Hepatocyte (in vitro differentiated cells): ENCODE data around the gene GEN1. TPM values are rescaled to one million over a fixed set of nuclear protein-coding genes. Genes with fewer than 3 reads are reported as not detected.

Experiments used
- DNase-seq: peaks from one replicate; pipeline ENCODE4 v3.0.0-alpha.2; 2016; ENCODE audit warnings: low spot score
- H2AFZ ChIP-seq: fragments of 200-600 bp; sonication (generic); 2 replicates; pipeline ENCODE4 v1.6.0; 2016; ENCODE audit warnings: antibody characterized with exemption, mild to moderate bottlenecking
- H3K27ac ChIP-seq: fragments of 200-600 bp; sonication (generic); 2 replicates; pipeline ENCODE4 v1.5.1; 2016; ENCODE audit warnings: mild to moderate bottlenecking
- H3K27me3 ChIP-seq: fragments of 200-600 bp; sonication (generic); 2 replicates; pipeline ENCODE4 v1.6.1; 2016
- H3K36me3 ChIP-seq: fragments of 200-600 bp; sonication (generic); replicated peaks from 2 replicates; pipeline ENCODE4 v1.5.1; 2016; ENCODE audit warnings: low read depth; ENCODE audit not compliant: insufficient read depth
- H3K4me1 ChIP-seq: fragments of 200-600 bp; sonication (generic); 2 replicates; pipeline ENCODE4 v1.5.1; 2016; ENCODE audit warnings: mild to moderate bottlenecking, moderate library complexity; ENCODE audit not compliant: insufficient read depth
- H3K4me2 ChIP-seq: fragments of 200-600 bp; sonication (generic); 2 replicates; pipeline ENCODE4 v1.6.0; 2016
- H3K4me3 ChIP-seq: fragments of 200-600 bp; sonication (generic); 2 replicates; pipeline ENCODE4 v1.5.1; 2016; ENCODE audit warnings: mild to moderate bottlenecking
- H3K79me2 ChIP-seq: fragments of 200-600 bp; sonication (generic); 2 replicates; pipeline ENCODE4 v1.6.0; 2017; ENCODE audit warnings: mild to moderate bottlenecking
- H3K9me2 ChIP-seq: fragments of 200-600 bp; sonication (generic); replicated peaks from 2 replicates; pipeline ENCODE4 v1.6.0; 2017; ENCODE audit warnings: mild to moderate bottlenecking; ENCODE audit not compliant: insufficient read depth
- H3K9me3 ChIP-seq: fragments of 200-600 bp; sonication (generic); 2 replicates; pipeline ENCODE4 v1.5.1; 2016; ENCODE audit warnings: low read depth, mild to moderate bottlenecking
- H4K20me1 ChIP-seq: fragments of 200-600 bp; sonication (generic); 2 replicates; pipeline ENCODE4 v1.6.0; 2016; ENCODE audit warnings: mild to moderate bottlenecking; ENCODE audit not compliant: insufficient read depth, poor library complexity, severe bottlenecking
- EZH2 ChIP-seq: fragments of 200-600 bp; sonication (generic); IDR thresholded peaks from 2 replicates; pipeline ENCODE4 v1.6.1; 2016; ENCODE audit warnings: antibody characterized with exemption, mild to moderate bottlenecking, borderline replicate concordance
- EZH2phosphoT487 ChIP-seq: fragments of 200-600 bp; sonication (generic); IDR thresholded peaks from one replicate; pipeline ENCODE4 v1.6.1; 2018; ENCODE audit warnings: antibody characterized with exemption, mild to moderate bottlenecking, low read depth, moderate library complexity; ENCODE audit not compliant: unreplicated experiment, severe bottlenecking
- WGBS: methylation state at CpG from one replicate; pipeline ENCODE4 v1.1.6; 2016; ENCODE audit warnings: low lambda C conversion rate; ENCODE audit errors: missing lambda C conversion rate; 5-methylcytosine and 5-hydroxymethylcytosine counted together
- polyA plus RNA-seq: library from polyadenylated mRNA; unstranded; fragments of >200 nt; fragmentation: Nextera tagmentation; extraction: Ambion mirVana; gene quantifications from 2 replicates; pipeline ENCODE4 v1.2.1, GENCODE V29; 2016
- total RNA-seq: library from RNA; depleted of rRNA; stranded (reverse); fragments of >200 nt; gene quantifications from 2 replicates; pipeline ENCODE4 v1.2.3, GENCODE V29; 2014
- TF ChIP-seq, protein P1 (sequence below): fragments of 200-600 bp; sonication (generic); IDR thresholded peaks from 2 replicates; pipeline ENCODE4 v1.5.1; 2016; ENCODE audit warnings: antibody characterized with exemption, mild to moderate bottlenecking; ENCODE audit not compliant: poor library complexity

The GEN1 gene
- total and polyA plus RNA-seq, 2 experiments from 2014 or later: 3.2 to 15.7 TPM

DNA sequence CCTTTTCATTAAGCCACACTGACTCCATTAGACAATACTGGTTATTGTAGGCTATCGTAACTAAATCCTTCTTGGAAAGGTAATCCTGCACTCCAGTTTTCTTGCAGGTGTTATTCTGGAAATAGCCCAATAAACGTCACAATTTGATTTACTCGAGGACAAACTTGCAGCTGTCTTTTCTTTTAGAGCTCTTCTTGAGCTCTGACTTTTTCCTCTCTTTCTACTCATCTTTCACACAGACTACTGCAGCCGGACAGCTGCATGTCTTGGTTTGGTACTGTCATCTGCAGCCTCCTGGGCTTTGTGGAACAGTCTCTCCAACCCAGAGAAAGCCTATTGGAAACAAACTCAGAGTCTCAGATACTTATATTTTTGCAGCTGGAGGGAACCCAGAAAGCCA is 39.4 kb downstream of the GEN1 start:
- TF ChIP-seq EZH2 (no peak), EZH2phosphoT487 (no peak)
- TF ChIP-seq, protein P1, sequence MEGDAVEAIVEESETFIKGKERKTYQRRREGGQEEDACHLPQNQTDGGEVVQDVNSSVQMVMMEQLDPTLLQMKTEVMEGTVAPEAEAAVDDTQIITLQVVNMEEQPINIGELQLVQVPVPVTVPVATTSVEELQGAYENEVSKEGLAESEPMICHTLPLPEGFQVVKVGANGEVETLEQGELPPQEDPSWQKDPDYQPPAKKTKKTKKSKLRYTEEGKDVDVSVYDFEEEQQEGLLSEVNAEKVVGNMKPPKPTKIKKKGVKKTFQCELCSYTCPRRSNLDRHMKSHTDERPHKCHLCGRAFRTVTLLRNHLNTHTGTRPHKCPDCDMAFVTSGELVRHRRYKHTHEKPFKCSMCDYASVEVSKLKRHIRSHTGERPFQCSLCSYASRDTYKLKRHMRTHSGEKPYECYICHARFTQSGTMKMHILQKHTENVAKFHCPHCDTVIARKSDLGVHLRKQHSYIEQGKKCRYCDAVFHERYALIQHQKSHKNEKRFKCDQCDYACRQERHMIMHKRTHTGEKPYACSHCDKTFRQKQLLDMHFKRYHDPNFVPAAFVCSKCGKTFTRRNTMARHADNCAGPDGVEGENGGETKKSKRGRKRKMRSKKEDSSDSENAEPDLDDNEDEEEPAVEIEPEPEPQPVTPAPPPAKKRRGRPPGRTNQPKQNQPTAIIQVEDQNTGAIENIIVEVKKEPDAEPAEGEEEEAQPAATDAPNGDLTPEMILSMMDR: no peak
- Histone ChIP-seq H3K9me3 (no peaks in the 10 kb centered on the region), H3K27me3 (no peaks in the 10 kb centered on the region), H3K4me3 (no peak overlapping the region), H3K36me3 (no peaks in the 10 kb centered on the region), H3K4me1 (peaks cover 22% of the 10 kb centered on the region), H3K27ac (no peak overlapping the region), H2AFZ (no peak overlapping the region), H3K79me2 (no peaks in the 10 kb centered on the region), H3K4me2 (no peak overlapping the region), H4K20me1 (no peaks in the 10 kb centered on the region), H3K9me2 (no peaks in the 10 kb centered on the region)
- DNase-seq: no peak
- WGBS: 60% methylated on average over 4 of the region's 4 CpGs

DNA sequence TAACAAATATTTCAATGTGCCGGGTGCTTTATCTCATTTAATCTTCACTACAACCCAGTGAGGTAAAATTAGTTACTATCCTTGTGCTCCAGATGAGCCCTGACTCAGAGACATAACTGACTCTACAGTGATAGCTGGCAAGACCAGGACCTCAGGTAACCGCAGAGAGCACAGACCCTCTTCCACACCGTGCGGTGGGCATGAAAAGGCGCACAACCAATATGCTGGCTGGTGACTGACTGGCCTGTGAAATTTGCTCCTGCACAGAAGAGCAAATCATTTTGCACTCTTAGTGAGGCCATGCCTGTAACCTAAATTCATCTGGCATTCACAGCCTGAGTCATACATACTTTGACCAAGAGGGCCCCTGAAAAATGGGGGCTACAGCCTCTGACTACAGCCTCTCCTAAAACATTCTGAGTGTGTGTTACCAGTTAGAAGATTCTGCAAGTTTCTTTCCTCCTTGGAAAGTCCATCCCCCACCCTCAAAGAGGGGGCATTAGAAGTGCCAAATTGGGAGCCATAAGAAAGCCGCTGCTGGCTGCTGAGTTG is 39.9 kb downstream of the GEN1 start:
- Histone ChIP-seq H3K9me3 (no peaks in the 10 kb centered on the region), H4K20me1 (no peaks in the 10 kb centered on the region), H3K27me3 (no peaks in the 10 kb centered on the region), H3K4me3 (no peak overlapping the region), H3K36me3 (no peaks in the 10 kb centered on the region), H3K27ac (no peak overlapping the region), H2AFZ (no peak overlapping the region), H3K79me2 (no peaks in the 10 kb centered on the region), H3K4me2 (no peak overlapping the region), H3K4me1 (peaks cover 22% of the 10 kb centered on the region), H3K9me2 (no peaks in the 10 kb centered on the region)
- TF ChIP-seq EZH2 (no peak), EZH2phosphoT487 (no peak)
- TF ChIP-seq, protein P1: no peak
- 86% methylated on average over 6 of the region's 6 CpGs for WGBS
- no peak for DNase-seq

DNA sequence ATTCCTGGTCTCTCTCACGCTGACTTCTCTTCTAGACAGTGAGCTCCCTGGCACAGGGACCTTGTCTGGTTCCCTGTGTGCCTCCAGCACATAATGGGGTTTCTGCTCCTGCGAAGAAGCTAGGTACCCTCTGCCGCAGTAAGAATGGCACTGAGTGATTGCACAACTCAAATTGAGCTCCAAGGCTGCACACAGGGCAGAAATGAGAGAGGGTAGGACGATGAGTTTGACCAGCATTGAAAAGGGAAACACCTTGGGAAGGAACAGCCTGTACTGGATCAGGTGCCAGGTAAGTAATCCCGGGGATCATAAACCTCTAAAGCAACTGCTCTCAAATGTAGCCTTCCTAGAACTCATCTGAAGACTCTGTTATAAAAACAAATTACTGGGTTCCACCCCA is 41.4 kb downstream of the GEN1 start:
- no peak overlapping the region for H3K4me3 ChIP-seq
- H3K9me2 ChIP-seq: no peaks in the 10 kb centered on the region
- H3K9me3 ChIP-seq: no peaks in the 10 kb centered on the region
- no peak overlapping the region for H3K27ac ChIP-seq
- H3K4me2 ChIP-seq: no peak overlapping the region
- no peaks in the 10 kb centered on the region for H3K27me3 ChIP-seq
- WGBS: 86% methylated on average over 5 of the region's 5 CpGs
- TF ChIP-seq, protein P1: no peak
- TF ChIP-seq EZH2phosphoT487 (no peak), EZH2 (no peak)
- peaks cover 22% of the 10 kb centered on the region for H3K4me1 ChIP-seq
- no peaks in the 10 kb centered on the region for H3K79me2 ChIP-seq
- H2AFZ ChIP-seq: no peak overlapping the region
- H3K36me3 ChIP-seq: no peaks in the 10 kb centered on the region
- no peaks in the 10 kb centered on the region for H4K20me1 ChIP-seq
- DNase-seq: no peak

DNA sequence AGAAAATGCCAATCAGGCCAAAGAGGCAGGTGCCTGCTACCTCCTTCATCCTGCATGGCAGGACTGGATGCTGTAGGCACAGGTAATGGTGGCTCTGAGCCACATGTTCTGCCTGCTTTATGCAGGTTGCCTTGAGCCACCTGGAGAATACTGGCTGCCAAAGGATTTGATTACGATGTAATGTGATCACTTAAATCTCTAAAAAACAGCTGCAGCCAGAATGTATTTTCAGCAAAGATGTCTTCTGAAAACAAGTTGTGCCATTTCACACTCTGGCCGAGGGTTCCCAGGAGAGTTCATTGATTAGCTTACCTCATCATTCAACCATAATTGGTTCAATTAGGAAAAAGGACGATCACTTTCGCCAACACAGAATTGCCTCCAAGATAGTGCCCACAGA is 44.4 kb downstream of the GEN1 start:
- no peak for DNase-seq
- WGBS: 82% methylated on average over 4 of the region's 4 CpGs
- Histone ChIP-seq H3K36me3 (no peaks in the 10 kb centered on the region), H3K79me2 (no peaks in the 10 kb centered on the region), H3K4me2 (no peak overlapping the region), H3K4me1 (peaks cover 11% of the 10 kb centered on the region), H3K27me3 (no peaks in the 10 kb centered on the region), H3K4me3 (no peak overlapping the region), H3K27ac (no peak overlapping the region), H3K9me2 (no peaks in the 10 kb centered on the region), H4K20me1 (no peaks in the 10 kb centered on the region), H3K9me3 (no peaks in the 10 kb centered on the region), H2AFZ (no peak overlapping the region)
- no peak for TF ChIP-seq EZH2
- no peak for TF ChIP-seq EZH2phosphoT487
- TF ChIP-seq, protein P1: no peak
